Lung (tissue), 12 donors: ENCODE results near the gene GSC2. TPM values are rescaled to one million over a fixed set of nuclear protein-coding genes. Genes with fewer than 3 reads are reported as not detected.
A peak's percentile ranks its signal among the peaks of the same experiment; 100 is the strongest.
"Not testable (repeated sequence)": the region's sequence is repeated elsewhere in the genome, so short reads cannot be mapped to it uniquely, and the experiment has no call there.

ENCODE experiments used
- ATAC-seq: fragments of 200-7000 bp; cut with Tn5 transposase; one replicate; pipeline ENCODE4 v1.9.1; 2020; ENCODE audit warnings: moderate number of reproducible peaks; ENCODE audit not compliant: insufficient read depth, low FRiP score
- DNase-seq, 3 donors: peaks; one replicate each; pipeline ENCODE4 v3.0.0-alpha.2; 2013 to 2017
- H3K27ac ChIP-seq, 2 donors: one replicate each; pipeline ENCODE4 v1.5.1; 2013; ENCODE audit warnings: mild to moderate bottlenecking in 2 of 2, moderate library complexity in 2 of 2, control low read depth in 1 of 2, inconsistent platforms in 1 of 2, low read depth in 1 of 2, low read length in 1 of 2
- H3K27me3 ChIP-seq, 3 donors: one replicate each; pipeline ENCODE4 v1.5.1; 2013; ENCODE audit warnings: low read length in 2 of 3; ENCODE audit not compliant: control insufficient read depth in 3 of 3, insufficient read depth in 3 of 3
- H3K36me3 ChIP-seq, 4 donors: one replicate each; pipeline ENCODE4 v1.5.1; 2013; ENCODE audit warnings: low read length in 4 of 4, mild to moderate bottlenecking in 1 of 4, moderate library complexity in 1 of 4; ENCODE audit not compliant: control insufficient read depth in 4 of 4, insufficient read depth in 4 of 4
- H3K4me1 ChIP-seq, 5 donors: one replicate each; pipeline ENCODE4 v1.5.1; 2013; ENCODE audit warnings: low read length in 5 of 5, mild to moderate bottlenecking in 2 of 5, moderate library complexity in 1 of 5; ENCODE audit not compliant: control insufficient read depth in 5 of 5, insufficient read depth in 5 of 5
- H3K4me3 ChIP-seq: one replicate; pipeline ENCODE4 v1.5.1; 2013; ENCODE audit warnings: mild to moderate bottlenecking, control low read depth, moderate library complexity
- H3K9ac ChIP-seq, 2 donors: one replicate each; pipeline ENCODE4 v1.5.1; 2013; ENCODE audit warnings: low read length in 2 of 2, control low read depth in 1 of 2; ENCODE audit not compliant: insufficient read depth in 1 of 2
- H3K9me3 ChIP-seq, 4 donors: one replicate each; pipeline ENCODE4 v1.5.1; 2013; ENCODE audit warnings: low read length in 3 of 4, mild to moderate bottlenecking in 1 of 4, moderate library complexity in 1 of 4; ENCODE audit not compliant: control insufficient read depth in 4 of 4, insufficient read depth in 3 of 4
- WGBS, 2 donors: extraction: QIAGEN DNeasy Blood & Tissue Kit; methylation state at CpG; one replicate each; pipeline ENCODE4 v1.1.7; 2013; 5-methylcytosine and 5-hydroxymethylcytosine counted together
- polyA plus RNA-seq, 2 donors: library from polyadenylated mRNA; stranded (reverse); fragments of 200-250 nt; gene quantifications; one replicate each; pipeline ENCODE4 v1.2.1, GENCODE V29; 2013
- total RNA-seq, 2 donors: library from RNA; depleted of rRNA in 1 of 2; stranded (reverse); fragments of >200 nt in 1 of 2; gene quantifications; one replicate each; pipeline ENCODE4 v1.2.1, GENCODE V29; 2014 to 2021
- TF ChIP-seq, protein P1 (sequence below): IDR thresholded peaks from 2 replicates; pipeline ENCODE4 v1.5.1; 2012; ENCODE audit warnings: mild to moderate bottlenecking; ENCODE audit errors: control extremely low read depth, extremely low read depth
- donor health status: control.
- donor health status: control.
- donor health status: Bipolar disorder and iron deficiency.
- donor health status: healthy.
- donor health status: DM: yes; HTN: yes; CAD: no.

The GSC2 gene
- total and polyA plus RNA-seq, 4 donors = not detected

DNA sequence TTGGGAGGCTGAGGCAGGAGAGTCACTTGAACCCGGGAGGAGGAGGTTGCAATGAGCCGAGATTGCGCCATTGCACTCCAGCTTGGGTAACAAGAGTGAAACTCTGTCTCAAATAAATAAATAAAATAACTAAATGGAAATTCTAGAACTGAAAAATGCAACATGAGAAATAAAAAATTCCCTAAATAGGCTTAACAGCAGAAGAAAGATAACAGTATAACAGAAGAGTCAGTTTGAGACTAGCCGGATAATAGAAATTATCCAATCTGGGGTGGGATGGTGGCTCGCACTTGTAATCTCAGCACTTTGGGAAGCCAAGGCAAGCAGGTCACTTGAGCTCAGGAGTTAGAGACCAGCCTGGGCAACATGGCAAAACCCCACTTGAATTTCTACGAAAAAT lies 14.3 kb upstream of the GSC2 start:
- 93 to 96% methylated on average over 6 of the region's 6 CpGs for WGBS, 2 donors
- TF ChIP-seq, protein P1, sequence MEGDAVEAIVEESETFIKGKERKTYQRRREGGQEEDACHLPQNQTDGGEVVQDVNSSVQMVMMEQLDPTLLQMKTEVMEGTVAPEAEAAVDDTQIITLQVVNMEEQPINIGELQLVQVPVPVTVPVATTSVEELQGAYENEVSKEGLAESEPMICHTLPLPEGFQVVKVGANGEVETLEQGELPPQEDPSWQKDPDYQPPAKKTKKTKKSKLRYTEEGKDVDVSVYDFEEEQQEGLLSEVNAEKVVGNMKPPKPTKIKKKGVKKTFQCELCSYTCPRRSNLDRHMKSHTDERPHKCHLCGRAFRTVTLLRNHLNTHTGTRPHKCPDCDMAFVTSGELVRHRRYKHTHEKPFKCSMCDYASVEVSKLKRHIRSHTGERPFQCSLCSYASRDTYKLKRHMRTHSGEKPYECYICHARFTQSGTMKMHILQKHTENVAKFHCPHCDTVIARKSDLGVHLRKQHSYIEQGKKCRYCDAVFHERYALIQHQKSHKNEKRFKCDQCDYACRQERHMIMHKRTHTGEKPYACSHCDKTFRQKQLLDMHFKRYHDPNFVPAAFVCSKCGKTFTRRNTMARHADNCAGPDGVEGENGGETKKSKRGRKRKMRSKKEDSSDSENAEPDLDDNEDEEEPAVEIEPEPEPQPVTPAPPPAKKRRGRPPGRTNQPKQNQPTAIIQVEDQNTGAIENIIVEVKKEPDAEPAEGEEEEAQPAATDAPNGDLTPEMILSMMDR = no peak
- Histone ChIP-seq H3K36me3 (no peaks in the 10 kb centered on the region), H3K27me3 (peaks cover 0 to 28% (median 16%) of the 10 kb centered on the region in 3 donors), H3K9me3 (no peaks in the 10 kb centered on the region), H3K27ac (no peak overlapping the region), H3K4me1 (peaks cover 0 to under 1% (median 0%) of the 10 kb centered on the region in 5 donors), H3K4me3 (no peak overlapping the region), H3K9ac (no peak overlapping the region)
- ATAC-seq (no peak), DNase-seq (no peak)

DNA sequence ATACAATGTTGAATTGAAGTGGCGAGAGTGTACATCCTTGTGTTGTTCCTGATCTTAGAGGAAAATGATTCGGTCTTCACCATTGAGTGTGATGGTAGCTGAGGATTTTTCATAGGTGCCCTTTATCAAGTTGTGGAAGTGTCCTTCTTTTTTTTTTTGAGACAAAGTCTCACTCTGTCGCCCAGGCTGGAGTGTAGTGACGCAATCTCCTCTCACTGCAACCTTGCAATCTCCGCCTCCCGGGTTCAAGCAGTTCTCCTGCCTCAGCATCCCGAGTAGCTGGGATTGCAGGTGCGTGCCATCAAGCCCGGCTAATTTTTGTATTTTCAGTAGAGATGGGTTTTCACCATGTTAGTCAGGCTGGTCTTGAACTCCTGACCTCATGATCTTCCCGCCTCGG lies 8.6 kb upstream of the GSC2 start:
- H3K27me3 ChIP-seq = not testable (repeated sequence)

DNA sequence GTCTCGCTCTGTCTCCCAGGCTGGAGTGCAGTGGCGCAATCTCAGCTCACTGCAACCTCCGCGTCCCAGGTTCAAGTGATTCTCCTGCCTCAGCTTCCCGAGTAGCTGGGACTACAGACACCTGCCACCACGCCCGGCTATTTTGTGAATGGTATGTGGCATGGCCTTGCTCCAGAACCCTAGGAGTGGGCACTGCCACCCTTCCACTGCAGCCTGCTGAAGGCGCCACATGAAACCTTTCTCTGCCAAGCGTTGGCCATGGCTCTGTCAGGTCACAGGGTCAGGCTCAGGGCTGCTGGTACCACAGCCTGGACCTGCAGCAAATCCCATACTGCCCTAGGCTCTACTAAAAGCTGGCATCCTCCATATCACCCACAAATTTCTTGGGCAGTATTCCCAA lies 6.0 kb upstream of the GSC2 start:
- H3K36me3 ChIP-seq, ATAC-seq, DNase-seq, H3K4me1 ChIP-seq, H3K9me3 ChIP-seq, H3K27ac ChIP-seq, H3K9ac ChIP-seq, H3K4me3 ChIP-seq: not testable (repeated sequence)
- 79 to 87% methylated on average over 9 of the region's 9 CpGs for WGBS, 2 donors
- peaks cover 0 to 28% (median 14%) of the 10 kb centered on the region in 3 donors for H3K27me3 ChIP-seq

More for the DNA sequence above, 8.6 kb upstream of the GSC2 start:
- not testable (repeated sequence) for H3K4me3 ChIP-seq, ATAC-seq, H3K27ac ChIP-seq, H3K9ac ChIP-seq, H3K4me1 ChIP-seq, H3K36me3 ChIP-seq, DNase-seq, H3K9me3 ChIP-seq
- WGBS, 2 donors = 73 to 75% methylated on average over 11 of the region's 11 CpGs

DNA sequence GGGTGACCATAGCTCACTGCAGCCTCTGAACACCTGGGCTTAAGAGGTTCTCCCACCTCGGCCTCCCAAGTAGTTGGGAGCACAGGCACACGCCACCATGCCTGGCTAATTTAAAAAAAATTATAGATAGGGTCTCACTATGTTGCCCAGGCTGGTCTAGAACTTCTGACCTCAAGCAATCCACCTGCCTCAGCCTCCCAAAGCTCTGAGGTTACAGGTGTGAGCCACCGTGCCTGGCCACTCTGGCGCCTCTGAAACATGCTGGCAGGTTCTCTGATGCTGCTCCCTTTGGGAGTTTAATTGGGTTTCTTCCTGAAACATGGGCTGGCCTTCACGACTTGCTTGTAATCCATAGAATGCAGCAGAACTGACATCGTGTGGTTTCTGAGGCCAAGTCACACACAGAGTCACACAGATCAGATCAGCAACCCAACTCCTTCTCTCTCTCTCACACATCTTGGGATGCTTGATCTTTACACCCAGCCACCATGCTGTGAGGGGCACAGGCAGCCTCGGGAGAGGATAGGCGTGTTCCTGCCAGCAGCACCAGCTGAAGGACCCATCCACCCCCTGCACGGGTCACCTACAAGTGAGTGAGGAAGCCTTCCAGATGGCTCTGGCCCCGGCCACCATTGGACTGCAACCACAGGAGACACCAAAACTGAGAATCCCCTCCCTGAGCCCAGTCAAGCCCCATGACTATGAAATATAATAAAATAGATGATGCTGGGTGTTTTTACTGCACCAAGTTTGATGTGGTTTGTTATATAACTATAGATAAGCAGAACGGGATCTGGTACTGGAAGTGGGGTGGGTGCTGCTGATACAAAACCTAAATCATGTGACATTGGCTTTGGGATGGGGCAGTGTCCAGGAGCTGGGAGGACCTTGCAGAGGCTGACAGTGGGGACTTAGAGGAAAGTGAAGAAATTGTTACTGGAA lies 3.1 kb upstream of the GSC2 start:
- Histone ChIP-seq H3K9ac (no peak overlapping the region), H3K4me3 (no peak overlapping the region), H3K27me3 (peaks cover 21 to 44% (median 21%) of the 10 kb centered on the region in 3 donors), H3K4me1 (peaks cover 0 to 8% (median 0%) of the 10 kb centered on the region in 5 donors), H3K9me3 (peaks cover 0 to 8% (median 0%) of the 10 kb centered on the region in 4 donors), H3K27ac (no peak overlapping the region), H3K36me3 (no peaks in the 10 kb centered on the region)
- TF ChIP-seq, protein P1 = no peak
- DNase-seq = peak in 1 of 3 donors; percentile 7
- 57 to 62% methylated on average over 11 of the region's 11 CpGs for WGBS, 2 donors
- ATAC-seq = no peak
